Measurements from ENCODE around the gene TMEM175.

GRCh38 chr4:989722-990471 is 57.6 kb downstream of the TMEM175 start:
- TF ChIP-seq CTCF (IDR thresholded peaks at IDR 0.05) (no peak), SIN3A (IDR thresholded peaks at IDR 0.05; ENCODE audit: borderline replicate concordance, low read depth, low read length) (no peak), POLR2AphosphoS5 (IDR thresholded peaks at IDR 0.05; ENCODE audit: low read depth, low read length) (no peak), TEAD4 (IDR thresholded peaks at IDR 0.05; ENCODE audit: borderline replicate concordance, insufficient read depth) (no peak), SMC3 (IDR thresholded peaks at IDR 0.05; ENCODE audit: low read depth, low read length) (no peak), CHD2 (IDR thresholded peaks at IDR 0.05; ENCODE audit: low read length, partially characterized antibody) (no peak), ELF1 (IDR thresholded peaks at IDR 0.05) (no peak)

Data from SK-N-SH (cell line).